ENCODE data around the gene CPS1.

DNA sequence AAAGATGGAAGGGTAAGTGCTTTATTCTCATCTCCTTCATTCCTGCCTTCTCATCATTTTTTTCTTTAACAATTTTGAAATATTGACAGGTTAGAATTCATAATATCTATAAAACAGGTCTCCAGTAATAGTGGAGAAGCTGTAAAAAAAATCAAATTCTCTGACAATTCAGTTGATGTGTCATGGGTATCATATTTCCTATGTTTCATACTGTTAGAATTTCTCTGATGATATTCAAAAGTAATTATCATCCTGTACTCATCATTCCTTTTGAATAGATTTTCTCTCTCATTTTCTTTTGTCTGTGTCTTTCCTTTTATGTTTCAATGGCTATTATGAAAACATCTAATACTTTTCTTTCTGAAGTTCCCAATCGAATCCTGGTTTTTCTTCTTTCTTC, 97.7 kb downstream of the CPS1 start:
- TF ChIP-seq POLR2AphosphoS5 (IDR thresholded peaks at IDR 0.05; ENCODE audit: low read depth, low read length) (no peak), TAF1 (IDR thresholded peaks at IDR 0.05; ENCODE audit: borderline replicate concordance, insufficient read depth, low read length) (no peak), REST (IDR thresholded peaks at IDR 0.05; ENCODE audit: insufficient read depth in 1 of 2, low read depth in 2 of 2, low read length in 2 of 2) (no peak)

Data from PFSK-1 (cell line).